GM19239 (cell line): ENCODE results near the gene POLR2J.
"Not testable (repeated sequence)": the region's sequence is repeated elsewhere in the genome, so short reads cannot be mapped to it uniquely, and the experiment has no call there.

ENCODE experiments used
- DNase-seq: peaks from one replicate; pipeline ENCODE4 v3.0.0; 2011; ENCODE audit warnings: low spot score; ENCODE audit not compliant: insufficient read length
- FAIRE-seq: peaks from 2 replicates; lab custom pipeline; 2011; peaks lifted over from hg19 to GRCh38; lab: Jason Lieb, UNC

The POLR2J gene

DNA sequence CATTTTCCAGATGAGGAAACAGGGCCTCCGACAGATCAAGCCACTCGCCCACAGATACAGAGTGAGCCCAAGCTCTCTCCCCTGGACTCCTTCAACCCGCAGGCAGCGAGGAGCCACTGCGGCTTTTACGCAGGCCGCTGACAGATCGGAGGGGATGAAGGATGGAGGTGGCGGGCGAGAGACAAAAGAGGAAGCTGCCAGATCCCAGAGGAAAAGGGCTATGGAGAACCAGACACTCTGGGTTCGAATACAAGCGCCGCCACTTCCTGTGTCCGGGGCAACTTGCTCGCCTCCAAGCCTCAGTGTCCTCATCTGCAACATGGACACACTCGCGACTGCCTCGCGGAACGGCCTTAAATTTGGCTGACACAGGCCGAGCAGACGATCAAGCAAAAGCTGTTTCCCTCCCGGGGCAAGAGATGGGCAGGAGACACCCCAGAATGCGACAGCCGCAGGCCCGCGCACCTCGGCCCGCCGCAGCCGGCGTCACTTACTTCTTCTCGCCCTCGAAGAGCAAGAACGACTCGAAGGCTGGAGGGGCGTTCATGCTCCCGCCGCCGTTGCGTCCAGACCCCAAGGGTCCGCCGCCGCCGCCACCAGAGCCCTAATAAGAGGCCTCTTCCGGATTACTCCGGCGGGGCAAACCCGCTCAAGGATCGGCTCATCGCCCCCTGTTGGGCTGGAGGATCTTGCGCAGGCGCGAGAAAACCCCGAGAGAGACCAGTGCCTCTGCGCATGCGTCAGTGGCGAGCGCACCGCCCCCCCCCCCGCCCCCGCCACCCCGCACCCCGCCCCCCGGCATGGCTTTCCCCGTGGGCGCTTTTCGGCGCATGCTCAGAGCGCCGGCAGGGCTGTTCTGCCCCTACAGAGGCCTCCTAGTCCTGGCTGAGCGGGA is at the start of gene POLR2J:
Gene POLR2J (minus strand): TSS at position 609 of the 895 bp plus-strand sequence. CDS start 62 bp downstream, at position 547.
- FAIRE-seq, DNase-seq: not testable (repeated sequence)

GRCh38 chr7:102527822-102528793 is 49.4 kb upstream of the POLR2J start:
- FAIRE-seq, DNase-seq: not testable (repeated sequence)

DNA sequence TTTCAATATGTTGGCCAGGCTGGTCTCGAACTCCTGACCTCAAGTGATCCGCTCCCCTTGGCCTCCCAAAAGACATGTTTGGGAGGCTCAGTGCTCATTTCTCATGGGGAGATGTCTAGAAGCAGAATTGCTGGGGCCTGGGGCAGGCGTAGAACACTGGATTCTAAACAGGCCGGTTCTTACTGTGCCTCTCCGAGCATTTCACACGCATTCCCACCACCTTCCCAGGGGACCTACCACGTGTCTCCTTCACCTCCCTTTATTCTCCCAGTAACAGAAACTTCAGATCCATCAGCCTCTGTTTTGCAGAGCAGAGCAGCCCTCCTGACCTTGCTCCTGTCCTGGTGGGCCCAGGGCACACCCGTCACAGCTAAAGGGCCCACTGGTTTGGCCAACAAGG is 48.5 kb upstream of the POLR2J start:
- FAIRE-seq = not testable (repeated sequence)

DNA sequence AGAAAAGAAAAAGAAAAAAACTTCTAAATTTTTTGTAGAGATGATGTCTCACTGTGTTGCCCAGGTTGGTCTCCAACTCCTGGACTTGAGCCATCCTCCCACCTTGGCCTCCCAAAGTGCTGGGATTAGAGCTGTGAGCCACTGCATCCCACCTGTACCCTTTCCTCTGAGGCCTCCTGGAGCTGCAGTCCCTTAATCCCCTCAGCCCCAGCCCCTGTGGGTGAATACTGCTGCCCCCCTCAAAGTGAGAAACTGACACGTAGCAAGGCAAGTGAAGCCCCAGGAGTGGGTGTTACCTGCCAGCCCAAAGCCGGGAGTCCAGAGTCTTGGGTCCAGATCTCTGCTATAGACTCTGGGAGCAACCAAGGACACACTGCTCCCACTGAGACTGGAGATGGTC is 46.1 kb upstream of the POLR2J start:
- not testable (repeated sequence) for FAIRE-seq, DNase-seq

More for the DNA sequence above, 48.5 kb upstream of the POLR2J start:
- DNase-seq = not testable (repeated sequence)

DNA sequence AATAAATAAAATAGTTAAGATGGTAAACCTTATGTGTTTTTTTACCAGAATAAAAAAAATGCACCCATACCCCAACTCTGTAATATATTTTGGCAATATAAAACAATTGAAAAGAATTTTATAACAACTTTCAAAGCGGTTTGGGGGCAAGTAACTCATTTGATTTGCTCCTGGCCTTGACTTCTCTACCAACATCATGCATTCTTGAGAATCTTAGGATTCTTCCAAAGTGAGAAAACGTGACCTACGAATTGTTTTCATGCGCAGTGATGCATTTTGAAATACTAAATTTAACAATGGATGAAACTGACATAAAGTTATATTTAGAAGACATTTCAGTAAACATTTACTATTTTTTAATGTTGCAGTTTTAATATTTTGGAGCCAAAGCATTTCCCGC is 42.1 kb upstream of the POLR2J start:
- DNase-seq, FAIRE-seq: not testable (repeated sequence)

DNA sequence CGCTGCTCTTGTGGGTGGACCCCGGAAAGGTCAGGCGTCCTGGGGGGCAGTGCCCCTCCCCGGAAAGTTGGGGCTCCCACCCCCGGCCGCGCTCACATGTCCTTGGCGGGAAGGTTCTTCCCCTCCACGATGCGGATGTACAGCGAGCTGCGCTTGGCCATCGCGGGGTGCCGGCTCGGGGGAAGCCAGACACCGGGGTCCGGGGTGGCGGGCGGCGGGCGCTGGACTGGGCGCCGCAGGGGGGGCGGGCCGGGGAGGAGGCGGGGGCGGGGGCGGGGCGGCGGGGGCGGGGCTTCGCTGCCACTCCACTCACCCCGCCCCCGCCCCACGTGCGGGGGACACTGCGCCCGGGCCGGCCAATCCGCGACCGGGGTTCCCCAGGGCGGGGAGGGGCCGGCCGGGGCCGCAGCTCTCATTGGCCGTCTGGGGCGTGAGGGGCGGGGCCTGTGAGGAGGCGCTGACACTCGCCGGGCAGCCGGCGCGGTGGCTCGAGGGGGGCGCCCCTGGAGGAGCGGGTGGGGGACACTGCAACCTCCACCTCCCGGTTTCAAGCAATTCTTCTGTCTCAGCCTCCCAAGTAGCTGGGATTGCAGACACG is 38.9 kb upstream of the POLR2J start, which contains the start of gene RASA4B:
Gene RASA4B (minus strand): TSS at position 228 of the 598 bp plus-strand sequence. CDS start 67 bp downstream, at position 161.
- FAIRE-seq = peak; percentile 48
- DNase-seq = not testable (repeated sequence)

GRCh38 chr7:102516951-102517350 is 38.2 kb upstream of the POLR2J start:
- not testable (repeated sequence) for DNase-seq
- FAIRE-seq = peak; percentile 74

GRCh38 chr7:102515889-102516288 is 37.2 kb upstream of the POLR2J start:
- not testable (repeated sequence) for DNase-seq, FAIRE-seq

DNA sequence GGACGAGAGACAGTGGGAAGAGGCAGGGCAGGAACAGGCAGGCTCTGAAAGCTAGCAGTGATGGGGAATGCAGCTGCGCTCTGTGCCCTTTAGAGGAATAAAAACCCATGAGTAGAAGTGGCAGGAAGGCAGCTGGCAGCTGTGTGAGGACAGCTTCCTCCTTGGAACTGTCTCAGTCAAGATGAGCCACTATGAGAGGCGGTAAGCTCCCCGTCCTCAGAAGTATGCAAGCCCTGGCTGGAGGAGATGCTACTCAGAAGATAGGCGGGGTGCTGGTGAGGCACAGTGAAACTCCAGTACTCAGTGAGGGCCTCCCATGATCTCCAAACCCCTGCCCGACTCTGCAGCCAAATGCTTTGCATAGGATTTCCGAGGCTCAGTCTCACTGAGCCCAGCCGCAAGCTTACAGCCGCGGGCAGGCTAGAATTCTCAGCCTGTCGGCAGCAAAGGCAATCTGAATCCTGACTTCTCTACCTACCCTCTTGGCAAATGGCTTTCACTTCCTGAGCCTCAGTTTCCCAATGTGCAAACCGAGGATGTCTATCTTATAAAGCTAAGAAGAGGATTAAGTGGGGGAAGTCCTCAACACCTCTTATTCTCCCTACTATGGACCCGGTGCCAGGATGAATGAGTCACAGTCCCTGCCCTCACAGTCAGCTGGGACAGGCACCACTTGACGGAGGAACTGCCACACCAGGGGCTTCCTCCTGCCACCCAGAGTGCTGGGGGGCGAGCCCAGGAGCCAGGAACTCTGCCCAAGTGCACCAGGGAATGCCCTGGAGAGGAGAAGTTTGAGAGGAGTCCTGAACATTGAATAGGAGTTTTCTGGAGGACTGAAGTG is 36.4 kb upstream of the POLR2J start:
- FAIRE-seq = peak; percentile 100
- not testable (repeated sequence) for DNase-seq

GRCh38 chr7:102512642-102513221 is 34.0 kb upstream of the POLR2J start:
- not testable (repeated sequence) for FAIRE-seq, DNase-seq

- FAIRE-seq = peak; percentile 93
- not testable (repeated sequence) for DNase-seq
These were observed 33.3 kb upstream of the POLR2J start for GRCh38 chr7:102511860-102512522.

DNA sequence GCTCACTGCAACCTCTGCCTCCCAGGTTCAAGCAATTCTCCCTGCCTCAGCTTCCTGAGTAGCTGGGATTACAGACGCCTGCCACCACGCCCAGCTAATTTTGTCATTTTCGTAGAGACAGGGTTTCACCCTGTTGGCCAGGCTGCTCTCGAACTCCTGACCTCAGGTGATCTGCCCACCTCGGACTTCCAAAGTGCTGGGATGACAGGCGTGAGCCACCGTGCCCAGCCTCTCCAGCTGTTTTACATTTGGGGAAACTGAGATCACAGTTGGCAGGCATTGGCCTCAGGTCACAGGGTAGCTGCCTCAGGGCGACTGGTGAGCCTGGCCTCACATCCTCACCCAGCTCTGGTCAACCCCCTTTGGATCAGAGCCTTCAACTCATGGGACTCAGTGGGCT is 31.9 kb upstream of the POLR2J start:
- DNase-seq, FAIRE-seq: not testable (repeated sequence)

DNA sequence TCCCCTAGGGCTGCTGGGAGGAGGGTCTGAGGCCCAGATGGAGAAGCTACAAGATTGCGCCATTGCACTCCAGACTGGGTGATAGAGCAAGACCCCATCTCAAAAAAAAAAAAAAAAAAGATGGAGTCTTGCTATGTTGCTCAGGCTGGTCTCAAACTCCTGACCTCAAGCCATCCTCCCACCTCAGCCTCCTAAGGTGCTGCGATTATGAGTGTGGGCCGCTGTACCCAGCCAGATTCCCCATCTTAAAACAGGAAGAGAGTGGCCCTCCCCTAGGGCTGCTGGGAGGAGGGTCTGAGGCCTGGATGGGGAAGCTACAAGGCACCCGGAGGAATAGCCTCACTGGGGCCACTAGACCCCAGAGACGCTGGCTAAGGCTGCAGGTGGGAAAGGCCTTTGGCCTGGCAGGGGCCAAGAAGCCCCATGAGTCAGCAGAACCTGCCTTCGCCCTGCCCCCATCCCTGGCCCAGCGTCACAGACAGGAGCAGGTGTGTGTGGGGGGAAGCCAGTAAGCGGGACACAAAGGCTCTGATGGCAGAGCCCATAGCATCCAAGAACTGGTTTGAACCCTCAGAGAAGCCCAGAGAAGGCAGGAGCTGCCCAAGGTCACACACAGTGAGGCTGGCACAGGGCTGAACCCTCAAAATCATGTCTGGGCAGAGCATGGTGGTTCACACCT is 28.8 kb upstream of the POLR2J start:
- FAIRE-seq, DNase-seq: not testable (repeated sequence)

GRCh38 chr7:102505298-102506185 is 26.8 kb upstream of the POLR2J start:
- DNase-seq, FAIRE-seq: not testable (repeated sequence)

- not testable (repeated sequence) for FAIRE-seq
These were observed 24.4 kb upstream of the POLR2J start for GRCh38 chr7:102503141-102503540.

DNA sequence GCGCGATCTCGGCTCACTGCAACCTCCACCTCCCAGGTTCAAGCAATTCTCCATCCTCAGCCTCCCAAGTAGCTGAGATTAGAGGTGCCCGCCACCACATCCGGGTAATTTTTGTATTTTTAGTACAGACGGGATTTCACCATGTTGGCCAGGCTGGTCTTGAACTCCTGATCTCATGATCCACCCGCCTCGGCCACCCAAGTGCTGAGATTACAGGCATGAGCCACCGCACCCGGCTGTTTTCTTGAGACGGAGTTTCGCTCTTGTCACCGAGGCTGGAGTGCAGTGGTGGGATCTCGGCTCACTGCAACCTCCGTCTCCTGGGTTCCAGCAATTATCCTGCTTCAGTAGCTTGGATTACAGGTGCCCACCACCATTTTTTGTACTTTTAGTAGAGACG is 19.6 kb upstream of the POLR2J start:
- not testable (repeated sequence) for DNase-seq, FAIRE-seq

More at GRCh38 chr7:102503141-102503540, 24.4 kb upstream of the POLR2J start:
- not testable (repeated sequence) for DNase-seq
